Activated CD8-positive, alpha-beta memory T cell treated with anti-CD3 and anti-CD28 coated beads, Interleukin-2, amount 10 ng/mL, durations not matched to agents 7 days and 5 days (primary cell): Measurements from ENCODE around the gene TMEM198. TPM values are rescaled to one million over a fixed set of nuclear protein-coding genes. Genes with fewer than 3 reads are reported as not detected.

Source experiments
- ATAC-seq: fragments of 150-1000 bp; cut with Tn5 transposase; one replicate; pipeline ENCODE4 v1.10.0; 2021; ENCODE audit warnings: moderate library complexity
- CTCF ChIA-PET: fragments of 350-600 bp; sonication (Branson Sonifier 250); formaldehyde crosslinking; loops from one replicate; lab custom pipeline; 2021; ENCODE audit warnings: antibody characterized with exemption; lab: Charles Lee
- DNase-seq: peaks from one replicate; pipeline ENCODE4 v3.0.0-alpha.2; 2020
- H3K27ac Mint-ChIP-seq: one replicate; pipeline ENCODE4 v1.8.0; 2021; ENCODE audit warnings: mild to moderate bottlenecking, mixed read lengths
- H3K27me3 Mint-ChIP-seq: one replicate; pipeline ENCODE4 v1.8.0; 2021; ENCODE audit warnings: mixed read lengths
- H3K36me3 Mint-ChIP-seq: one replicate; pipeline ENCODE4 v1.8.0; 2021; ENCODE audit warnings: mild to moderate bottlenecking, mixed read lengths
- H3K4me1 Mint-ChIP-seq: one replicate; pipeline ENCODE4 v1.8.0; 2021; ENCODE audit warnings: mixed read lengths
- H3K4me3 Mint-ChIP-seq: one replicate; pipeline ENCODE4 v1.8.0; 2021; ENCODE audit warnings: mild to moderate bottlenecking, moderate library complexity, mixed read lengths
- H3K9me3 Mint-ChIP-seq: one replicate; pipeline ENCODE4 v1.8.0; 2022; ENCODE audit warnings: low read depth, mixed read lengths
- total RNA-seq, 2 experiments: library from RNA; stranded (reverse); gene quantifications; one replicate each; pipeline ENCODE4 v1.2.3, GENCODE V29; 2021

Gene TMEM198
- total RNA-seq, result 1 to 10 TPM; 1.8 to 2.8 TPM

- ATAC-seq, result peak; percentile 76
- Mint-ChIP-seq H3K36me3 (peaks cover 1% of the 10 kb centered on the region), H3K4me1 (peaks cover 20% of the 10 kb centered on the region), H3K27me3 (peaks cover 17% of the 10 kb centered on the region), H3K9me3 (no peaks in the 10 kb centered on the region), H3K27ac (peak within 1 kb of the TSS; percentile 81), H3K4me3 (peak within 1 kb of the TSS; percentile 84)
- CTCF ChIA-PET, result interaction anchor here (0.9 to 8.4 kb wide), 12 partner anchors 9 to 155 kb away, joined by 3 to 89 read pairs (median 14); partner anchors contain the start of genes DNPEP, GMPPA and STK11IP
- DNase-seq, result peak; percentile 97
Measured at GRCh38 chr2:219543596-219544358, at the start of gene TMEM198, which contains the start of gene CHPF. Gene TMEM198 (plus strand): TSS chr2:219544028. CDS start chr2:219544728, 700 bp downstream. Gene CHPF (minus strand): TSS chr2:219543809. CDS start chr2:219543538, 271 bp downstream.

GRCh38 chr2:219494952-219495530, 48.8 kb upstream of the TMEM198 start:
- Mint-ChIP-seq H3K9me3 (no peaks in the 10 kb centered on the region), H3K27ac (no peak overlapping the region), H3K4me1 (peaks cover 23% of the 10 kb centered on the region), H3K27me3 (peaks cover 40% of the 10 kb centered on the region), H3K36me3 (no peaks in the 10 kb centered on the region), H3K4me3 (no peak overlapping the region)
- DNase-seq, result no peak
- CTCF ChIA-PET, result interaction anchor here (0.7 to 8.6 kb wide), 24 partner anchors 9 to 618 kb away, joined by 3 to 149 read pairs (median 4); partner anchors contain the start of genes CHPF, SPEG and TMEM198
- no peak for ATAC-seq

GRCh38 chr2:219495531-219496122, 48.2 kb upstream of the TMEM198 start:
- Mint-ChIP-seq H3K36me3 (no peaks in the 10 kb centered on the region), H3K4me1 (peaks cover 27% of the 10 kb centered on the region), H3K27ac (no peak overlapping the region), H3K9me3 (no peaks in the 10 kb centered on the region), H3K4me3 (no peak overlapping the region), H3K27me3 (peaks cover 40% of the 10 kb centered on the region)
- DNase-seq (peak; percentile 68), ATAC-seq (no peak)
- CTCF ChIA-PET, result interaction anchor here (0.6 to 8.6 kb wide), 25 partner anchors 10 to 619 kb away, joined by 3 to 149 read pairs (median 4); partner anchors contain the start of genes CHPF, SPEG, STK11IP and TMEM198

- CTCF ChIA-PET, result interaction anchor here (0.7 to 8.6 kb wide), 18 partner anchors 10 to 620 kb away, joined by 3 to 149 read pairs (median 6); partner anchors contain the start of genes CHPF, SPEG, STK11IP and TMEM198
- no peak overlapping the region for H3K4me3 Mint-ChIP-seq
- DNase-seq (no peak), ATAC-seq (no peak)
- peaks cover 29% of the 10 kb centered on the region for H3K4me1 Mint-ChIP-seq
- no peak overlapping the region for H3K27ac Mint-ChIP-seq
- H3K9me3 Mint-ChIP-seq, result no peaks in the 10 kb centered on the region
- H3K36me3 Mint-ChIP-seq, result no peaks in the 10 kb centered on the region
- H3K27me3 Mint-ChIP-seq, result peaks cover 40% of the 10 kb centered on the region
Measured at GRCh38 chr2:219496247-219496824, 47.5 kb upstream of the TMEM198 start.

- peak overlapping the region; percentile 87 for H3K4me3 Mint-ChIP-seq
- H3K9me3 Mint-ChIP-seq, result no peaks in the 10 kb centered on the region
- H3K36me3 Mint-ChIP-seq, result no peaks in the 10 kb centered on the region
- CTCF ChIA-PET, result interaction anchor here (1.4 to 8.6 kb wide), 7 partner anchors 11 to 63 kb away, joined by 3 to 149 read pairs (median 14); partner anchors contain the start of genes CHPF, SPEG and TMEM198
- no peak overlapping the region for H3K27ac Mint-ChIP-seq
- no peak for ATAC-seq
- peaks cover 31% of the 10 kb centered on the region for H3K4me1 Mint-ChIP-seq
- DNase-seq, result no peak
- H3K27me3 Mint-ChIP-seq, result peaks cover 40% of the 10 kb centered on the region
Measured at GRCh38 chr2:219496825-219497494, 46.9 kb upstream of the TMEM198 start.

GRCh38 chr2:219497495-219498279, 46.1 kb upstream of the TMEM198 start:
- H3K27me3 Mint-ChIP-seq, result peaks cover 40% of the 10 kb centered on the region
- H3K36me3 Mint-ChIP-seq, result no peaks in the 10 kb centered on the region
- CTCF ChIA-PET, result interaction anchor here (0.9 to 8.6 kb wide), 10 partner anchors 12 to 621 kb away, joined by 3 to 149 read pairs (median 4); partner anchors contain the start of genes CHPF, SPEG, STK11IP and TMEM198
- no peak overlapping the region for H3K27ac Mint-ChIP-seq
- H3K4me3 Mint-ChIP-seq, result peak overlapping the region; percentile 87
- no peaks in the 10 kb centered on the region for H3K9me3 Mint-ChIP-seq
- peaks cover 31% of the 10 kb centered on the region for H3K4me1 Mint-ChIP-seq
- DNase-seq, result peak; percentile 61
- ATAC-seq, result peak; percentile 20

- Mint-ChIP-seq H3K9me3 (no peaks in the 10 kb centered on the region), H3K27me3 (peaks cover 40% of the 10 kb centered on the region), H3K4me3 (peak within 1 kb of the TSS; percentile 87), H3K36me3 (no peaks in the 10 kb centered on the region), H3K27ac (peak within 1 kb of the TSS; percentile 78), H3K4me1 (peaks cover 31% of the 10 kb centered on the region)
- ATAC-seq (peak; percentile 94), DNase-seq (peak; percentile 98)
- CTCF ChIA-PET, result interaction anchor here (0.6 to 8.6 kb wide), 13 partner anchors 11 to 622 kb away, joined by 3 to 149 read pairs (median 4); partner anchors contain the start of genes CHPF, STK11IP and TMEM198
Measured at GRCh38 chr2:219498280-219499057, 45.4 kb upstream of the TMEM198 start, which contains the start of gene GMPPA. Gene GMPPA (plus strand): TSS chr2:219498891. CDS start chr2:219499976, 1,085 bp downstream.

GRCh38 chr2:219499058-219499307, 44.8 kb upstream of the TMEM198 start:
- no peak for DNase-seq
- Mint-ChIP-seq H3K4me1 (peaks cover 31% of the 10 kb centered on the region), H3K27me3 (peaks cover 37% of the 10 kb centered on the region), H3K4me3 (peak overlapping the region; percentile 87), H3K36me3 (no peaks in the 10 kb centered on the region), H3K27ac (peak overlapping the region; percentile 78), H3K9me3 (no peaks in the 10 kb centered on the region)
- CTCF ChIA-PET, result interaction anchor here (0.6 to 8.6 kb wide), 11 partner anchors 10 to 204 kb away, joined by 3 to 149 read pairs (median 4); partner anchors contain the start of genes CHPF, STK11IP and TMEM198
- no peak for ATAC-seq

GRCh38 chr2:219499555-219499954, 44.3 kb upstream of the TMEM198 start:
- peaks cover under 1% of the 10 kb centered on the region for H3K36me3 Mint-ChIP-seq
- peaks cover 32% of the 10 kb centered on the region for H3K27me3 Mint-ChIP-seq
- H3K9me3 Mint-ChIP-seq, result no peaks in the 10 kb centered on the region
- CTCF ChIA-PET, result interaction anchor here (1.1 to 8.6 kb wide), 8 partner anchors 10 to 204 kb away, joined by 4 to 149 read pairs (median 6); partner anchors contain the start of genes CHPF, STK11IP and TMEM198
- peak overlapping the region; percentile 78 for H3K27ac Mint-ChIP-seq
- ATAC-seq (no peak), DNase-seq (no peak)
- H3K4me3 Mint-ChIP-seq, result peak overlapping the region; percentile 87
- peaks cover 31% of the 10 kb centered on the region for H3K4me1 Mint-ChIP-seq

- ATAC-seq (no peak), DNase-seq (no peak)
- Mint-ChIP-seq H3K4me1 (peaks cover 31% of the 10 kb centered on the region), H3K36me3 (peaks cover 2% of the 10 kb centered on the region), H3K27ac (no peak overlapping the region), H3K27me3 (peaks cover 26% of the 10 kb centered on the region), H3K4me3 (peak overlapping the region; percentile 87), H3K9me3 (no peaks in the 10 kb centered on the region)
- CTCF ChIA-PET, result interaction anchor here (1.1 to 8.6 kb wide), 6 partner anchors 9 to 97 kb away, joined by 3 to 149 read pairs (median 35); partner anchors contain the start of genes CHPF, STK11IP and TMEM198
Measured at GRCh38 chr2:219500135-219500534, 43.7 kb upstream of the TMEM198 start.

- no peak for DNase-seq
- Mint-ChIP-seq H3K27me3 (peaks cover 9% of the 10 kb centered on the region), H3K36me3 (peaks cover 3% of the 10 kb centered on the region), H3K4me3 (no peak overlapping the region), H3K27ac (no peak overlapping the region), H3K9me3 (no peaks in the 10 kb centered on the region), H3K4me1 (peaks cover 31% of the 10 kb centered on the region)
- CTCF ChIA-PET, result no interaction called here
- no peak for ATAC-seq
Measured at GRCh38 chr2:219501849-219502248, 42.0 kb upstream of the TMEM198 start.
